NCI-H146 treated with DMSO at 0.1 percent for 48 hours (cell line): ENCODE measurements around the gene SOCS1.

Experiments
- DNase-seq: peaks from one replicate; lab custom pipeline; 2025; ENCODE audit not compliant: unreplicated experiment; lab: John Stamatoyannopoulos, UW

The SOCS1 gene

DNA sequence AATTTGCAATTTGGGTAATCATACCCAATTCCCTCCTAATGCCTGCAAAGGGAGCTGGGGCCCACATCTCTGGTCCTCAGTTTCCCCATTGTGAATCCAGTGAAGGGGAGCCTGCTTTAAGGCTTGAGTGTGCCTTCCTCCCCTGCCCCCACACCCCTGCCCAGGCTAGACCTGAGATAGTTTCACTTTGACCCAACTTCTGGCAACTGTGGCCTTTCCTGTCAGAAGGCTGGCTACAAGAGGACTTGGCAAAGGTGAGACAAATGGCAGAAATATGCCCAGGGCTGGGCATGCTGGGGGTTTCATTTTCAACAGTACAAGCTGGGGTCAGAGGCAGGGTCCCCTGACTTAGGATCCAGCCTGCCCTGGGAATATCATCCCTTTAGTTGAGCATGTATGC is 10.0 kb downstream of the SOCS1 start:
- DNase-seq = no peak

DNA sequence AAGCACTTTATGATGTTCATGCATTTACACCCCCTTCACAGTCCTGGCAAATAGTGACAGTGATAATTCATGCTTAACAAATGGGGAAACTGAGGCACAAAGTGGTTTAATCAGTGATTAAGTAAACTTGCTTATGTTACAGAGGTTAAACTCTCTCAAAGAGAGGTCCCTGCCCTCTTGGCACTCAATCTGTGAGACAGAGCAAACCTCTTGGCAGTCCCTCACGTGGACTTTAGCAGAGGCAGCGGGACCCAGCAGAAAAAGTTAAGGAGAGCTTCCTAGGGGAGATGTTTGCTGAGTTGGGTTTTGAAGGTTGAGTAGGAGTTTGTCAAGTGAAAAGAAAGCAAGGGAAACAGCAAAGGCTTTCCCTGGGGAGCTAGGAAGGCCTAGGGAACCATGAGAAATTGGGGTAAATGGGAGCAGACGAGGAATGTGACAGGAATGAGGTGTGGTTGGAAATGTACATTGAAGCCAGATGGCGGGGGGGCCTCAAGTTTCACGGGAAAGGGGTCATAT is 10.7 kb downstream of the SOCS1 start:
- DNase-seq = no peak

DNA sequence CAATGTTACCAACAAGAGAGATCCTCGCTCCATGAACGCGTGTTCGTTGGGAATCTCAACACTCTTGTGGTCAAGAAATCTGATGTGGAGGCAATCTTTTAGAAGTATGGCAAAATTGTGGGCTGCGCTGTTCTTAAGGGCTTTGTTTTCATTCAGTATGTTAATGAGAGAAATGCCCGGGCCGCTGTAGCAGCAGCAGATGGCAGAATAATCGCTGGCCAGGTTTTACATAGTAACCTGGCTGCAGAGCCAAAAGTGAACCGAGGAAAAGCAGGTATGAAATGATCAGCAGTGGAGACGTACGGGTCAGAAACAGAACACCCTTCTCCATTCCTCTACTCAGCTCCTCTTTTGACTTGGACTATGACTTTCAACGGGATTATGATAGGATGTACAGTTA is 13.3 kb downstream of the SOCS1 start:
- no peak for DNase-seq

DNA sequence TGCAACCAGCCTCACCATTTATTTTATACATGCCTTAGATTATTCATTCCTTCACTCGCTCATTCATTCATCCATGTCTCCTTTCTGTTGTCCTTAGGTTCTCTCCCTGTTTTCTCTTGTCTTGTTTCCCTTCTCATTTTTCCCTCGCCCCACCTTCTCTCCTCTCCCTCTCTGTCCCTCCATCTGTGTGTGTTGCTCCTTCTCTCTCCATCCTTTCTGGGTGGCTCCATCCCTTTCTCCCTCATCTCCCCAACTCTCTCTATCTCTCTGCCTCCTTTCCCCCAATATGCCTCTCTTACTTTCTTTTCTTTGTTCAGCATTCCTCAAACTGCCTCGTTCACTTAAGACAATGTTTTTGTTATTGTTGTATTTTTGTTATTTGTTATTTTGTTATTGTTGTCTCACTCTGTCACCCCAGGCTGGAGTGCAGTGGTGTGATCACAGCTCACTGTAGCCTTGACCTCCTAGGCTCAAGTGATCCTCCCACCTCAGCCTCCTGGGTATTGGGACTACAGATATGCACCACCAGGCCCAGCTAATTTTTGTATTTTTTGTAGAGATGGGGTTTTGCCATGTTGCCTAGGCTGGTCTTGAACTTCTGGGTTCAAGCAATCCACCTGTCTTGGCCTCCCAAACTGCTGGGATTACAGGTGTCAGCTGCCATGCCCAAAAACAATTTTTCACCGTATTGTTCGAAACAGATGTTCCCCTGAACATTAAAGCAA is 14.4 kb downstream of the SOCS1 start:
- DNase-seq = no peak

DNA sequence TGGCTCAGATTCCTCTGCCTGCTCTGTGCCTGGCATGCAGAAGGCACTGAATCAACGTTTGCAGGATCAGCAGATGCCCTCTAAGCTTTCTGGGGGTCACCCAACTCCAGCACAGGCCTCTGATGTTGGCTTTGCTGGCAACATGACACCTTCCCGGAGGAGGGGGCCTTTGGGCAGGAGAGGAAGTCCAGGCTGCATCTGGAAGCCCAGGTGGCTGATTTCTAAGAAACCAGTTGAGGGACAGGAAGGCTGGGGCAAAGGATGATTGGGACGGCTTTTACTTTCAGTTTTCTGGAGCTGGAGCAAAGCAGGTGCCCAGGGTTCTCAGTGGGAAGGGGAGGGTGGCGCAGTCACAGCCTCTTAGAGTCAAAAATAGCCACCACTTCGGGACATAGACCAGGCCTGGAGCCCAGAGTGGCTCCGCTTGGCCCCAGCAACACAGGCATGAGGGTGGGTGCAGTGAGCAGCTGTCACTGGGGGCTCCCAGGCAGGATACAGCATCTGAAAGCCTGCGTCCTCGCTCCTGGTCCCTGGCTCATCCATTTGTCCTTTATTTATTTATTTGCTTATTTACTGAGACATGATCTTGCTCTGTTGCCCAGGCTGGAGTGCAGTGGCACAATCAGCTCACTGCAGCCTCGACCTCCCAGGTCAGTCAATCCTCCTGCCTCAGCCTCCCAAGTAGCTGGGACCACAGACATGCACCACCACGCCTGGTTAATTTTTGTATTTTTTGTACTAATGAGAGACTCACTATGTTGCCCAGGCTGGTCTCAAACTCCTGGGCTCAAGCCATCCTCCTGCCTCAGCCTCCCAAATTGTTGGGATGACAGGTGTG is 15.1 kb downstream of the SOCS1 start:
- no peak for DNase-seq

DNA sequence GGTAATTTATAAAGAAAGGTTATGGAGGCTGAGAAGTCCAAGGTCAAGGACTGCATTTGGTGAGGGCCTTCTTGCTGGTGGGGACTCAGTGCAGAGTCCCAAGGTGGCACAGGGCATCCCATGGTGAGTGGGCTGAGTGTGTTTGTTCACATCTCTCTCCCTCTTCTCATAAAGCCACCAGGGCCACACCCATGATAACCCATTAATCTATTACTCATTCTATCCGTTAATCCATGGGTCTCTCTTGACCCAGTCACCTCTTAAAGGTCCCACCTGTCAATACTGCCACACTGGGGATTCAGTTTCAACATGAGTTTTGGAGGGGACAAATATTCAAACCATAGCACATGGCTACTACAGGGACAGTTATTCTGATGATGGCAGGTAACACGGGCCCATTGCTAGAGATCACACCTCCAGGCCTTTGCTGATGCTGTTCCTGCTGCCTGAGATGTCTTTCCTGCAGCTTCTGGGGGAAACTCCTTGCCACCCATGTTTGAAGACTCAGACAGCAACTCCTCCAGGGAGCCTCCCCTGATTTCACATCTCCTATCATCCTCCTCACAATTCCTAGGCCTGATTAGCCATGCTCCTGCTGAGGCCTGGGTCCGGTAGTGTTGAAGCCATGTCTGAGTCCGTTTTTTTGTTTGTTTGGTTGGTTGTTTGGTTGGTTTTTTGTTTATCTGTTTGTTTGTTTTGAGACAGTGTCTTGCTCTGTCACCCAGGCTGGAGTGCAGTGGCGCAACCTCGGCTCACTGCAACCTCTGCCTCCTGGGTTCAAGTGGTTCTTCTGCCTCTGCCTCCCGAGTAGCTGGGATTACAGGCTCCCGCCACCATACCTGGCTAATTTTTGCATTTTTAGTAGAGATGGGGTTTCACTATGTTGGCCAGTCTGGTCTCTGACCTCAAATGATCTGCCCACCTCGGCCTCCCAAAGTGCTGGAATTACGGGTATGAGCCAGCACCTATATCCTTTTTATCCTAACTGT is 16.1 kb downstream of the SOCS1 start:
- no peak for DNase-seq

DNA sequence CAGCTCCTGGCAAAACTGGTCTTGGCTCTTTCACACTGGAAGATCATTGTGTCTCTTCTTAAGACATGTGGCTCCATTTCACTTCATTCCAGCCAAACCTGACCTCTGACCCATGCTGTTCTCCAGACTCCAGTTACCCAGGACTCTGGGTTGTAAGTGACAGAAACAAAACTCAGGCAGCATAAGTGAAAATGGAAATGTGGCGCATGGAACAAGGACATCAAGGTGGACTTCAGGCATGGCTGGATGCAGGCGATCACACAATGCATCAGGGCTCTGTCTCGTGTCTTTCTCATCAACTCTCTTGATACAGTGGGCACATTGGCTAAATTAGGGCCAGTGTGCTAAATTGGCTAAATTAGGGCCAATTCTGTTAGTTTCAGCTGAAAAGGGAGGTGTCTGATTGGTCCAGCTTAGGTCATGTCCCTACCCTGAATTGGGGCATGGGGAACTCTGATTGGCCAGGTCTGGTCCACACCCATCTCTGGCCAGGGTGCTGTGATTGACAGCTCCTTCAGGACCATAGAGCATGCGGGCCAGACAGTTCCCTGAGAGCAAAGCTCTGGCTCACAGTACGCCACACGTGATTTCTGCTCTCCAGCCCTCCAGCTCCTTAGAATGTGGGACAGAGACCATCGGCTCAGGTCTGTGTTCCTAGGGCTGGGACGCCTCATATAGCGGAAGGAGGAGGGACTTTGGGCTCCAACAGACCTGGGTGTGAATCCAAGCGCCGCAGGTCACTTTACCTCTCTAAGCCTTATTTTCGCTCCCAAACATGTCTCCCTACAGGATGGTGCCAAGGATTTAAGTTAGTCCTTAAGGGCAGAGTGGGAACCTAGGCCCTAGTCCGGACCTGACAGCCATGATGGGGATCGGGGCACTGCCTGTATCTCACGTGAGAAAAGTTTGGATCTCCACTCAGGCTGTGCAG is 17.5 kb downstream of the SOCS1 start:
- no peak for DNase-seq

DNA sequence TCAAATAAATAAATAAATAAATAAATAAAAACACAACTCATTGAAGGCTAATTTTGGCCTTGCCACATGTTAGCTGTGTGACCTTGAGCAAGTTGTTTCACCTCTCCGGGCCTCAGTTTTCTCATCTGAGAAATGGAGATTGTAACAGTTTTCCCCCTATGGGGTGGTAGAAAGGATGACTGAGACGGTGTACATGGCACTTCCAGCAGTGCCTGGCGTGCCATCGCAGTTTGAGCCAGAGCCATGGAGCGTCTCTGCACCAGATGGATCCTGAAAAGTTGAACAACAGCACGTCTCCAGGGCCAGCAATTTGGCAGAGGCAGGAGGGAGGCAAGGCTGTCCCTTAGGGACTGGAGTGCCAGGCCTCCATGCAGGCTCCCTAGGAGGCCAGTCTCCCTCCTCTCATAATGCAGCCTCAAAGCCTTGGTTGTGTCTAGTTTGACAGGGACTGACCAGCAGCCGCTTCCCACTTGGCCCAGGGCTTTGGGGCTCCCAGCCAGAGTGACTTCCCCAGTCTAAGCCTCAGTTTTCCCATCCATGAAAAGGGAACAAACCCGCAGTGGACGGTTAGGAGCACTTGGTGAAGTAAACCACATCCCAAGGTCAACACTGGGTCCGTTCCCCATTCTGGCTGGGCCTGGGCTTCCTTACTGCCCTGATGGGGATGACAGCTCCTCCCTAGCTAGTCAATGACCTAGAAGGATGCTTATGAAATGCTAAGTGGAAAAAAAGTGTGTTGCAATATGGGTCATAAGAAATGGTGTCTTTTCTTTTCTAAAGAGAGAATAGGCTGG is 19.3 kb downstream of the SOCS1 start:
- no peak for DNase-seq

DNA sequence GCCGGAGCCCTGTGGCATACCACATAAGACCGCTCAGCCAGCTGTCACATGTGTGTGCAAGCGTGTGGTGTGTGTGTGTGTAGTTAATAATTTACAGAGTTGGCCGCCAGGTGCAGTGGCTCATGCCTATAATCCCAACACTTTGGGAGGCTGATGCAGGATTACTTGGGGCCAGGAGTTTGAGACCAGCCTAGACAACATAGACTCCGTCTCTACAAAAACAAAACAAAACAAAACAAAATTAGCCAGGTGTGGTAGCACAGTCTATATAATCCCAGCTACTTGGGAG is 20.4 kb downstream of the SOCS1 start:
- no peak for DNase-seq

DNA sequence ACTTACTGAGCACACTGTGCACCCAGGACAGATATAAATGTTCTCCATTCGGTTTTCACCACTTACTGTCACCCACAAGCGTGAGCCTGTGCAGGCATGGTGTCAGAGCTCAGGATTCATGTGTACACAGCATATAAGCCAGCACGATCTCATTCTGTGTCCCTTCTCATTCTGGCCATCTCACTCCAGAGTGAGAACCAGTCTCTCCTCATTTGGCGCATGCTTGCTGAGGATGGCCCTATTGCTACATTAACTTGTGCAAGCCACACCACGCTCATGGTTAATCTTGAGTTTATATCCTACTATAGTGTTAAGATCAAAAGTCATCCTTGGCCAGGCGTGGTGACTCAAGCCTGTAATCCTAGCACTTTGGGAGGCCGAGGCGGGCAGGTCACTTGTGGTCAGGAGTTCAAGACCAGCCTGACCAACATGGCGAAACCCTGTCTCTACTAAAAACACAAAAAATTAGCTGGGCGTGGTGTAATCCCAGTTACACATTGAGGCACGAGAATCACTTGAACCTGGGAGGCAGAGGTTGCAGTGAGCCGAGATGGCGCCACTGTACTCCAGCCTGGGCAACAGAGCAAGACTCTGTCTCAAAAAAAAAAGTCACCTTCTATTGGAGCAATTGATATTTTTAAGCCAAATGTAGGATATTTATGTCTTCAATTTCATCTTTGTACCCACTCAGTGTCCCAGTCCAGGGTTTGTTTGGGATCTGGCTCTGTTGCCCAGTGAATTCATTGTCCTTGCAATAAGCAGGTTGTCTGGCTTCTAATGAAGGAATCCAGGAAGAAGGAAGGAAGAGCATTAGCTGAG is 20.9 kb downstream of the SOCS1 start:
- no peak for DNase-seq

DNA sequence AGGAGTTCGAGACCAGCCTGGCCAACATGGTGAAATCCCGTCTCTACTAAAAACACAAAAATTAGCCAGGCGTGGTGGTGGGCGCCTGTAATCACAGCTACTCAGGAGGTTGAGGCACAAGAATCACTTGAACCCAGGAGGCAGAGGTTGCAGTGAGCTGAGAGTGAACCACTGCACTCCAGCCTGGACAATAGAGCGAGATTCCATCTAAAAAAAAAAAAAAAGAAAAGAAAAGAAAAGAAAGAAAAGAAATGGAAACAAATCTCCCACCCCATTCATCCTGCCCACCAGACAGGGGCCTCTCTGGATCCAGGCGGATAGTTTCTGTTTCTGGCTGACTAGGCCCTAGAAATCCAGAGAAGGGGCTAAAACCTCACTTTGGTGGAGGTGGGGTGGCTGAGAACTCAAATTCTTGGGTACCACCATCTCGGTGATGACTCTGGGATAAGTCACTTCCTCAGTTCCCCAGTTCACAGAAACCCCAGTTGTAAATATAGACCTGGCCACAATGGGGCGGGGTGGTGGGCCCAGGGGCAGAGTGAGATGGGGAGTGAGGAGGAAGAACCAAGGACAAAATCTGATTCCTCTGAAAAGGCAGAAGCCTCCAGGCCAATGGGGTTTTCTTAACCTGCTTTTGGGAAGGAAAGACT is 22.2 kb downstream of the SOCS1 start:
- DNase-seq = no peak

DNA sequence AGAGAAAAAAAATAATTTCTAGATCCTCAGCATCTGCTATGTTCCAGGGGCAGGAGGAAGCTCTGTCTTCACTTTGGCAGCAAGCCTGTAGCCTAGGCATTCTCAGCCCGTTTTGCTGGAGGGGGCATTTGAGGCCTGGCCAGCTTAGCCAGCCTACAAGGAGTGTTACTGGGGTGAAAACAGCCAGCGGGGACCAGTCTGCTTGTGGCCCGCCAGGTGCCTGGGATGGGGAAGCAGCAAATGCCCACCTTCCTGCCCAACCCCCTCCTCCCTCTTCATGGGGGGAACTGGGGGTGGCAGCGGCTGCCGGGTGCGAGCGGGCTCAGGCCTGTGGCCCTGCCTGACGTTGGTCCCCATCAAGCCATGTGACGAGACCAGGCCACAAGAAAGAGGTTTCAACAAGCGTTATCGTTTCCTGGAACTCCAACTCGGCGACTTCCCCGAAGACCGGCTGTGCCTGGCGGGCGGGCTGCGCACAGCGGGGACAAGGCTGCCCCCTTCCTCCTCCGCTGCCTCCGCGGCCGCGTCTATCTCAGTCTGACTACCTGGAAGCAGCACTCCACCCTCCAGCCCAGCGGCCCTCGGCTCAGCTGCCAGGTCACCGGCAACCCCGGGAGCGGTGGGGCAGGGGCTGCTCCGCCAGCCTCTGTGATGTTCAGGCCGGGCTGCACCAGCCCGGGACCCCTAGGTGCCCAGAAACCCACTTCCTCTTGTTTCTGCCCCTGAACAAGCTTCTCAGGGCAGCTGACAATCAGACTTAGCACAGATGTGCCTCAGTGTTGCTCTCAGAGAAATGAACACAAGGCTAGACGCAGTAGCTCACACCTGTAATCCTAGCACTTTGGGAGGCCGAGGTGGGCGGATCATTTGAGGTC is 22.9 kb downstream of the SOCS1 start:
- DNase-seq = no peak

DNA sequence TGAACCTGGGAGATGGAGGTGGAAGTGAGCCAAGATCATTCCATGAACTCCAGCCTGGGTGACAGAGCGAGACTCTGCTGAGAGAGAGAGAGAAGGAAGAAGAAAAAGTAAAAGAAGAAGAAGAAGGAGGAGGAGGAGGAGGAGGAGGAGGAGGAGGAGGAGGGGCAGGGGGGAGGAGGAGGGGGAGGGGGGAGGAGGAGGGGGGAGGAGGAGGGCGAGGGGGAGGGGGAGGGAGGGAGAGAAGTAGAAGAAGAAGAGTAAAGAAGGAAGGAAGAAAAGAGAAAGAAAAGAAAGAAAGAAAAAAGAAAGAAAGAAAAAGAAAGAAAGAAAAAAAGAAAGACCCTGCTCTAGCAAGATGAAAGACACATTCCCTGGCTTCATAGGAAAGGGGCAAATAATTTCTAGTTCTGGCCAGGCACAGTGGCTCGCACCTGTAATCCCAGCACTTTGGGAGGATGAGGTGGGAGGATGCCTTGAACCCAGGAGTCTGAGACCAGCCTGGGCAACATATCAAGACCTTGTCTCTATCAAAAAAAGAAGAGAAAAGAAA is 23.6 kb downstream of the SOCS1 start:
- no peak for DNase-seq

DNA sequence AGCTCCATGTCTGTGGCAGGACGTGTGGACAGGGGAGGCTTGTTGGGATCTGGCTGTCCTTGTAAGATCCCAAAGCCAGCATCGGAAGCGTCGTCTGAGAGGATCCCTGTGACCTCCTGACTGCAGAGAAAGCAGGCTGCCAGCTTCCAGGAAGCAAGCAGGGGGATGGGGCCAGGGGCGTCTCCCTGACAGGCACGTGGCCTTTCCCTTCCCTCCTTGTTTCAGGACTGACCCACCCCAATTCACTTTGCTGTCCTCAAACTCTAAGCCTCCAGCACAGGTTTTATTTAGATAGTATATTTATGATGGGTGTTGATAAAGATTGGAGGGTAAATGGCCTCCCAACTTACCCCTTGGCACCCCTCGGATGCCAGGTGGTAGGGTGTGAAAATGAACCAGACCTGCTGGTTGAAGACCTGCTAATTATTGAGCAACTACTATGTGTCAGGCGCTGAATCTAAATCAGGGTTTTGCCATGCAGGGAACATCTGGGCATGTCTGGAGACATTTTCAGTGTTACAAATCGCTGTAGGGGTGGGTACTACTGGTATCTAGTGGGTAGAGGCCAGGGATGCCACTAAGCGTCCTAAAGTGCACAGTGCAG is 24.5 kb downstream of the SOCS1 start:
- no peak for DNase-seq

DNA sequence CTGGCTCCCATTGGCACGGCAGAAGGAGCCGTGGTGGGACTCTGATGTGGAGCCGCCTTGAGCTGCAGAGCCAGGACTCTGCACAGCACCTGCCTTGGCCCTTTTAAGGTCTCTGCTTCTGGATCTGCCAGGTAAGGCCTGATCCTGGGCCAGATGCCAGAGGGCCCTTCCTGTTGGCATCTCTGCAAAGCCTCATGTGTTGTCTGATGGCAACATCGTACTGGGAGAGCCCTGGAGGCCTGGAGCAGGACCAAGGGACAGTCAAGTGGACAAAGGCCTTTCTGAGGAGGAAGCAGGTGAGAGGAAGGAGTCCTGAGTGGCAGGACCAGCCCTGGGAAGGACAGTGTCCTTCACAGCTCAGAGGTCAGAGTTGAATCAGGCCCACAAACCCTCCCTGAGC is 26.1 kb downstream of the SOCS1 start:
- DNase-seq = no peak

DNA sequence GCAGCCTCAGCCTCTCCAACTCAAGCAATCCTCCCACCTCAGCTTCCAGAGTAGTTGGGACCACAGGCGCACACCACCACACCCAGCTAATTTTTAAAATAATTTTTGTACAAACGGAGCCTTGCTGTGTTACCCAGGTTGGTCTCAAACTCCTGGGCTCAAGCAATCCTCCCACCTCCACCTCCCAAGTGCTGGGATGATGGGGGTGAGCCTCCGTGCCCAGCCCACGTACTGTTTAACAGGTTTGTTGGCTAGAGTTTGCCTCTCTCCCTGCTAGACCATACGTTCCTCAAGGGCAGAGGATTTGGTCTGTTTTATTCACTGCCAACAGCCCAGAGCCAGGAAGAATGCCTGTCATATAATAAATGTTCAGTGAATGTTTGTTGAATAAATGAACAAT is 26.6 kb downstream of the SOCS1 start:
- no peak for DNase-seq
